ENCODE data around the gene CDK14.

DNA sequence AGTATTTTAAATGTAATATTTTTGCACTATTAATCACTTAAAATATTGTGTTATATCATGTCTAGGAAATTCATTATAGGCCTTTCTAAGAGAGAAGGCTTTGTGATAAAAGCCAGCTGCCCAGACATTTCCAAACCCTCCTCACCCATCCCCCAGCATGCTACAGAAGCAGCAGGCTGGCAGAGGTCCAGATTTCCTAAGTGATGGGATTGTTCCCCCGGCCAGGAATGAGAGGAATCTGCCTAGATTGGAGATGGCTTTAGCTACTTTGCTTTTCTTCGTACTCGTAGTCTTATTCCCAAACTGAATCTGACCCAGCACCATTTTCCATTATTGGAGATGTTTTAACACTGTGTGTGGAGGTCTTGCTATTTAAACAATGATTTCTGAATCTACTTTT lies 29.4 kb downstream of the CDK14 start:
- TF ChIP-seq, protein P1, sequence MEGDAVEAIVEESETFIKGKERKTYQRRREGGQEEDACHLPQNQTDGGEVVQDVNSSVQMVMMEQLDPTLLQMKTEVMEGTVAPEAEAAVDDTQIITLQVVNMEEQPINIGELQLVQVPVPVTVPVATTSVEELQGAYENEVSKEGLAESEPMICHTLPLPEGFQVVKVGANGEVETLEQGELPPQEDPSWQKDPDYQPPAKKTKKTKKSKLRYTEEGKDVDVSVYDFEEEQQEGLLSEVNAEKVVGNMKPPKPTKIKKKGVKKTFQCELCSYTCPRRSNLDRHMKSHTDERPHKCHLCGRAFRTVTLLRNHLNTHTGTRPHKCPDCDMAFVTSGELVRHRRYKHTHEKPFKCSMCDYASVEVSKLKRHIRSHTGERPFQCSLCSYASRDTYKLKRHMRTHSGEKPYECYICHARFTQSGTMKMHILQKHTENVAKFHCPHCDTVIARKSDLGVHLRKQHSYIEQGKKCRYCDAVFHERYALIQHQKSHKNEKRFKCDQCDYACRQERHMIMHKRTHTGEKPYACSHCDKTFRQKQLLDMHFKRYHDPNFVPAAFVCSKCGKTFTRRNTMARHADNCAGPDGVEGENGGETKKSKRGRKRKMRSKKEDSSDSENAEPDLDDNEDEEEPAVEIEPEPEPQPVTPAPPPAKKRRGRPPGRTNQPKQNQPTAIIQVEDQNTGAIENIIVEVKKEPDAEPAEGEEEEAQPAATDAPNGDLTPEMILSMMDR (IDR thresholded peaks at IDR 0.05; ENCODE audit: low read length), result no peak
- no peak for TF ChIP-seq EZH2 (optimal IDR thresholded peaks at IDR 0.05; ENCODE audit: low read depth, low read length)
